ENCODE measurements around the gene SDHAF3. TPM values are rescaled to one million over a fixed set of nuclear protein-coding genes. Genes with fewer than 3 reads are reported as not detected.

Gene SDHAF3
- polyA plus RNA-seq, 1 donor from 2014 or later: 28.3 TPM

- Histone ChIP-seq H3K36me3 (ENCODE audit: insufficient read depth, low read length) (no peaks in the 10 kb centered on the region), H3K4me3 (ENCODE audit: low read length) (no peak overlapping the region), H2AFZ (ENCODE audit: low read depth, low read length) (no peak overlapping the region), H3K79me2 (replicated peaks; ENCODE audit: insufficient read depth, low read length) (no peaks in the 10 kb centered on the region), H3K27me3 (ENCODE audit: insufficient read depth, low read depth, low read length) (no peaks in the 10 kb centered on the region), H3K27ac (ENCODE audit: low read length) (no peak overlapping the region), H3F3A (ENCODE audit: insufficient read depth, low read length, poor library complexity, severe bottlenecking) (no peaks in the 10 kb centered on the region), H3K4me2 (ENCODE audit: low read length) (no peak overlapping the region), H3K9me2 (ENCODE audit: insufficient read depth, low read length) (no peaks in the 10 kb centered on the region), H3K9me3 (ENCODE audit: low read length) (no peaks in the 10 kb centered on the region), H4K20me1 (ENCODE audit: insufficient read depth) (no peaks in the 10 kb centered on the region), H3K9ac (ENCODE audit: low read length) (no peak overlapping the region)
- TF ChIP-seq SMC3 (conservative IDR thresholded peaks at IDR 0.05; ENCODE audit: poor library complexity) (no peak), POLR2AphosphoS5 (IDR thresholded peaks at IDR 0.05) (no peak), MXI1 (conservative IDR thresholded peaks at IDR 0.05; ENCODE audit: poor library complexity, severe bottlenecking) (no peak), CTCF (IDR thresholded peaks at IDR 0.05; ENCODE audit: poor library complexity, severe bottlenecking) (no peak), TAF1 (IDR thresholded peaks at IDR 0.05; ENCODE audit: low read depth) (no peak), EZH2 (IDR thresholded peaks at IDR 0.05; ENCODE audit: borderline replicate concordance, insufficient read depth, low read length, poor library complexity, severe bottlenecking) (no peak), EP300 (conservative IDR thresholded peaks at IDR 0.05; ENCODE audit: poor library complexity, severe bottlenecking) (no peak), RAD21 (conservative IDR thresholded peaks at IDR 0.05) (no peak)
- TF ChIP-seq, protein P1, sequence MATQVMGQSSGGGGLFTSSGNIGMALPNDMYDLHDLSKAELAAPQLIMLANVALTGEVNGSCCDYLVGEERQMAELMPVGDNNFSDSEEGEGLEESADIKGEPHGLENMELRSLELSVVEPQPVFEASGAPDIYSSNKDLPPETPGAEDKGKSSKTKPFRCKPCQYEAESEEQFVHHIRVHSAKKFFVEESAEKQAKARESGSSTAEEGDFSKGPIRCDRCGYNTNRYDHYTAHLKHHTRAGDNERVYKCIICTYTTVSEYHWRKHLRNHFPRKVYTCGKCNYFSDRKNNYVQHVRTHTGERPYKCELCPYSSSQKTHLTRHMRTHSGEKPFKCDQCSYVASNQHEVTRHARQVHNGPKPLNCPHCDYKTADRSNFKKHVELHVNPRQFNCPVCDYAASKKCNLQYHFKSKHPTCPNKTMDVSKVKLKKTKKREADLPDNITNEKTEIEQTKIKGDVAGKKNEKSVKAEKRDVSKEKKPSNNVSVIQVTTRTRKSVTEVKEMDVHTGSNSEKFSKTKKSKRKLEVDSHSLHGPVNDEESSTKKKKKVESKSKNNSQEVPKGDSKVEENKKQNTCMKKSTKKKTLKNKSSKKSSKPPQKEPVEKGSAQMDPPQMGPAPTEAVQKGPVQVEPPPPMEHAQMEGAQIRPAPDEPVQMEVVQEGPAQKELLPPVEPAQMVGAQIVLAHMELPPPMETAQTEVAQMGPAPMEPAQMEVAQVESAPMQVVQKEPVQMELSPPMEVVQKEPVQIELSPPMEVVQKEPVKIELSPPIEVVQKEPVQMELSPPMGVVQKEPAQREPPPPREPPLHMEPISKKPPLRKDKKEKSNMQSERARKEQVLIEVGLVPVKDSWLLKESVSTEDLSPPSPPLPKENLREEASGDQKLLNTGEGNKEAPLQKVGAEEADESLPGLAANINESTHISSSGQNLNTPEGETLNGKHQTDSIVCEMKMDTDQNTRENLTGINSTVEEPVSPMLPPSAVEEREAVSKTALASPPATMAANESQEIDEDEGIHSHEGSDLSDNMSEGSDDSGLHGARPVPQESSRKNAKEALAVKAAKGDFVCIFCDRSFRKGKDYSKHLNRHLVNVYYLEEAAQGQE (IDR thresholded peaks at IDR 0.05; ENCODE audit: borderline replicate concordance): no peak
Measured at GRCh38 chr7:97166308-97166707, 48.8 kb downstream of the SDHAF3 start.

GRCh38 chr7:97167176-97167575, 49.7 kb downstream of the SDHAF3 start:
- H3K27ac ChIP-seq (ENCODE audit: low read length): no peak overlapping the region
- H4K20me1 ChIP-seq (ENCODE audit: insufficient read depth): no peaks in the 10 kb centered on the region
- no peak overlapping the region for H3K4me3 ChIP-seq (ENCODE audit: low read length)
- no peaks in the 10 kb centered on the region for H3K36me3 ChIP-seq (ENCODE audit: insufficient read depth, low read length)
- TF ChIP-seq MXI1 (conservative IDR thresholded peaks at IDR 0.05; ENCODE audit: poor library complexity, severe bottlenecking): no peak
- TF ChIP-seq, protein P1 (IDR thresholded peaks at IDR 0.05; ENCODE audit: borderline replicate concordance): no peak
- TF ChIP-seq TAF1 (IDR thresholded peaks at IDR 0.05; ENCODE audit: low read depth): no peak
- no peak for TF ChIP-seq EZH2 (IDR thresholded peaks at IDR 0.05; ENCODE audit: borderline replicate concordance, insufficient read depth, low read length, poor library complexity, severe bottlenecking)
- TF ChIP-seq SMC3 (conservative IDR thresholded peaks at IDR 0.05; ENCODE audit: poor library complexity): no peak
- no peak for TF ChIP-seq POLR2AphosphoS5 (IDR thresholded peaks at IDR 0.05)
- no peak for TF ChIP-seq RAD21 (conservative IDR thresholded peaks at IDR 0.05)
- no peak for TF ChIP-seq EP300 (conservative IDR thresholded peaks at IDR 0.05; ENCODE audit: poor library complexity, severe bottlenecking)
- H3K79me2 ChIP-seq (replicated peaks; ENCODE audit: insufficient read depth, low read length): no peaks in the 10 kb centered on the region
- no peak overlapping the region for H3K4me2 ChIP-seq (ENCODE audit: low read length)
- no peak overlapping the region for H2AFZ ChIP-seq (ENCODE audit: low read depth, low read length)
- no peaks in the 10 kb centered on the region for H3K27me3 ChIP-seq (ENCODE audit: insufficient read depth, low read depth, low read length)
- H3K9me2 ChIP-seq (ENCODE audit: insufficient read depth, low read length): no peaks in the 10 kb centered on the region
- no peak overlapping the region for H3K9ac ChIP-seq (ENCODE audit: low read length)
- no peaks in the 10 kb centered on the region for H3K9me3 ChIP-seq (ENCODE audit: low read length)
- no peaks in the 10 kb centered on the region for H3F3A ChIP-seq (ENCODE audit: insufficient read depth, low read length, poor library complexity, severe bottlenecking)
